Liver (tissue), 9 donors: ENCODE results near the gene TUBB2A. TPM values are rescaled to one million over a fixed set of nuclear protein-coding genes. Genes with fewer than 3 reads are reported as not detected.
"Not testable (repeated sequence)": the region's sequence is repeated elsewhere in the genome, so short reads cannot be mapped to it uniquely, and the experiment has no call there.

Experiments used
- DNase-seq: peaks from one replicate; pipeline ENCODE4 v3.0.0-alpha.2; 2017; ENCODE audit warnings: low spot score
- H3K27ac ChIP-seq, 2 donors: one replicate each; pipeline ENCODE4 v1.7.0; 2013; ENCODE audit warnings: inconsistent platforms in 2 of 2, low read length in 2 of 2, control low read depth in 1 of 2, low read depth in 1 of 2, mild to moderate bottlenecking in 1 of 2
- H3K27me3 ChIP-seq, 4 donors: one replicate each; pipeline versions ENCODE4 v1.6.1 to v1.7.0; 2013; ENCODE audit warnings: low read length in 3 of 4, inconsistent platforms in 1 of 4, mild to moderate bottlenecking in 1 of 4, moderate library complexity in 1 of 4; ENCODE audit not compliant: control insufficient read depth in 4 of 4, insufficient read depth in 4 of 4
- H3K36me3 ChIP-seq, 4 donors: one replicate each; pipeline versions ENCODE4 v1.6.1 to v1.7.0; 2013; ENCODE audit warnings: low read length in 3 of 4, mild to moderate bottlenecking in 3 of 4, low read depth in 1 of 4, moderate library complexity in 1 of 4; ENCODE audit not compliant: control insufficient read depth in 4 of 4, insufficient read depth in 3 of 4
- H3K4me1 ChIP-seq, 4 donors: one replicate each; pipeline versions ENCODE4 v1.6.1 to v1.7.0; 2013; ENCODE audit warnings: low read length in 3 of 4, mild to moderate bottlenecking in 3 of 4, moderate library complexity in 1 of 4; ENCODE audit not compliant: control insufficient read depth in 4 of 4, insufficient read depth in 4 of 4
- H3K4me3 ChIP-seq, 3 donors: one replicate each; pipeline versions ENCODE4 v1.6.1 to v1.7.0; 2013; ENCODE audit warnings: low read length in 3 of 3, control low read depth in 1 of 3, low read depth in 1 of 3, mild to moderate bottlenecking in 1 of 3
- H3K9ac ChIP-seq, 2 donors: one replicate each; pipeline ENCODE4 v1.7.0; 2013; ENCODE audit warnings: low read length in 2 of 2, mild to moderate bottlenecking in 2 of 2, moderate library complexity in 2 of 2, control low read depth in 1 of 2, low read depth in 1 of 2
- H3K9me3 ChIP-seq, 4 donors: one replicate each; pipeline versions ENCODE4 v1.6.1 to v1.7.0; 2013; ENCODE audit warnings: low read length in 3 of 4; ENCODE audit not compliant: control insufficient read depth in 4 of 4
- WGBS: extraction: QIAGEN DNeasy Blood & Tissue Kit; methylation state at CpG from one replicate; pipeline ENCODE4 v1.1.7; 2013; 5-methylcytosine and 5-hydroxymethylcytosine counted together
- polyA plus RNA-seq, 2 donors: library from polyadenylated mRNA; stranded (reverse) in 1 of 2; unstranded in 1 of 2; fragments of 200-250 nt in 1 of 2; fragments of >200 nt in 1 of 2; fragmentation: Nextera tagmentation in 1 of 2; extraction: Ambion mirVana in 1 of 2; gene quantifications; one replicate each; pipeline versions ENCODE4 v1.2.1 to v1.2.3, GENCODE V29; 2013 to 2015
- total RNA-seq, 2 donors: library from RNA; depleted of rRNA; stranded (reverse); fragments of >200 nt; gene quantifications; one replicate each; pipeline ENCODE4 v1.2.3, GENCODE V29; 2014
- donor health status: healthy.
- donor health status: healthy.
- donor health status: healthy.
- donor health status: healthy.
- donor health status: healthy.

The TUBB2A gene
- total and polyA plus RNA-seq, 4 donors = 53.5 to 94.8 (median 88.1) TPM

DNA sequence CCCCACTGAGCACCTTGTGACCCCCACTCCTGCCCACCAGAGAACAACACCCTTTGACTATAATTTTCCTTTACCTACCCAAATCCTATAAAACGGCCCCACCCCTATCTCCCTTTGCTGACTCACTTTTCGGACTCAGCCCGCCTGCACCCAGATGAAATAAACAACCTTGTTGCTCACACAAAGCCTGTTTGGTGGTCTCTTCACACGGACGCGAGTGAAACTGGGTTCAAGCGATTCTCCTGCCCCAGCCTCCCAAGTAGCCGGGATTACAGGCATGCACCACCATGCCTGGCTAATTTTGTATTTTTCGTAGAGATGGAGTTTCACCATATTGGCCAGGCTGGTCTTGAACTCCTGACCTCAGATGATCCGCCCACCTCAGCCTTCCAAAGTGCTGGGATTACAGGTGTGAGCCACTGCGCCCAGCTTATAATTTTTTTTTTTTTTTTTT lies 16.3 kb upstream of the TUBB2A start:
- not testable (repeated sequence) for H3K9ac ChIP-seq, DNase-seq, H3K4me3 ChIP-seq, H3K27ac ChIP-seq, H3K9me3 ChIP-seq, H3K36me3 ChIP-seq, H3K27me3 ChIP-seq, H3K4me1 ChIP-seq
- WGBS = 94% methylated on average over 11 of the region's 11 CpGs

- H3K4me3 ChIP-seq, H3K9me3 ChIP-seq, H3K9ac ChIP-seq, H3K4me1 ChIP-seq, H3K27ac ChIP-seq, H3K27me3 ChIP-seq, H3K36me3 ChIP-seq, DNase-seq: not testable (repeated sequence)
- WGBS = 91% methylated on average over 4 of the region's 4 CpGs
Measured at GRCh38 chr6:3172789-3173188, 15.4 kb upstream of the TUBB2A start.

GRCh38 chr6:3171313-3172175 lies 14.2 kb upstream of the TUBB2A start:
- H3K27ac ChIP-seq, DNase-seq, H3K27me3 ChIP-seq, H3K9me3 ChIP-seq, H3K9ac ChIP-seq, H3K4me1 ChIP-seq, H3K4me3 ChIP-seq, H3K36me3 ChIP-seq: not testable (repeated sequence)
- 95% methylated on average over 17 of the region's 17 CpGs for WGBS

- H3K9me3 ChIP-seq, H3K4me3 ChIP-seq, DNase-seq, H3K9ac ChIP-seq, H3K4me1 ChIP-seq, H3K27me3 ChIP-seq, H3K27ac ChIP-seq, H3K36me3 ChIP-seq: not testable (repeated sequence)
- WGBS = 96% methylated on average over 24 of the region's 24 CpGs
Measured at GRCh38 chr6:3170676-3171075, 13.3 kb upstream of the TUBB2A start.

GRCh38 chr6:3168046-3168445 lies 10.7 kb upstream of the TUBB2A start:
- 97% methylated on average over 10 of the region's 10 CpGs for WGBS
- not testable (repeated sequence) for H3K9me3 ChIP-seq, H3K4me1 ChIP-seq, DNase-seq, H3K27ac ChIP-seq, H3K36me3 ChIP-seq, H3K9ac ChIP-seq, H3K4me3 ChIP-seq, H3K27me3 ChIP-seq

DNA sequence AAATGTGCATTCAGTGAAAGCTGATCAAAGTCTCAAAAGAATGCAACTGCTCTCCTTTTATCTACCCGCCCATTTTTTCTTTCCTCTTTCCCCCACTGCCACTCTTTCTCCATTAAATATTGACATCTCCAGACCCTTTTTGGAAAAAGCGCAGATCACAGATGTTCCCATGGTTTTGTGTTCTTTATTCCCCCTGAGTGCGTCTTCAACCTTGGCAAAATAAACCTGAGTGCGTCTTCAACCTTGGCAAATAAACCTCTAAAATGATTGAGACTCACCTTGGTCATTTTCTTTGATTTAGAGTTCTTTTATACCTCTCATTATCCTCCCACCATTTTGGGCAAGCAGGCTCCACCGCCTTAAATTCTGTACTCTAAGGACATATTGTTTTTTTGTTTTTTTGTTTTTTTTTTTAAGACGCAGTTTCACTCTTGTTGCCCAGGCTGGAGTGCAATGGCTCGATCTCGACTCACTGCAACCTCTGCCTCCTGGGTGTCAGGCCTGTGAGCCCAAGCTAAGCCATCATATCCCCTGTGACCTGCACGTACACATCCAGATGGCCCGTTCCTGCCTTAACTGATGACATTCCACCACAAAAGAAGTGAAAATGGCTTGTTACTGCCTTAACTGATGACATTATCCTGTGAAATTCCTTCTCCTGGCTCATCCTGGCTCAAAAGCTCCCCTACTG lies 9.3 kb upstream of the TUBB2A start:
- not testable (repeated sequence) for H3K9ac ChIP-seq, H3K9me3 ChIP-seq, H3K27me3 ChIP-seq, H3K27ac ChIP-seq, H3K4me3 ChIP-seq, H3K36me3 ChIP-seq, DNase-seq
- 95% methylated on average over 10 of the region's 10 CpGs for WGBS
- H3K4me1 ChIP-seq = peaks cover 0 to 11% (median 4%) of the 10 kb centered on the region in 4 donors
